H54 (cell line): ENCODE measurements around the gene TMEM109.

Experiments used
- DNase-seq: peaks from one replicate; pipeline ENCODE4 v3.0.0; 2011; ENCODE audit warnings: low spot score, mixed read lengths; ENCODE audit not compliant: insufficient read length
- FAIRE-seq: peaks from 3 replicates; lab custom pipeline; 2011; peaks lifted over from hg19 to GRCh38; lab: Jason Lieb, UNC
- POLR2A ChIP-seq: IDR thresholded peaks from 2 replicates; pipeline ENCODE4 v1.6.1; 2011; ENCODE audit warnings: low read depth, mild to moderate bottlenecking, low read length

TMEM109 gene

DNA sequence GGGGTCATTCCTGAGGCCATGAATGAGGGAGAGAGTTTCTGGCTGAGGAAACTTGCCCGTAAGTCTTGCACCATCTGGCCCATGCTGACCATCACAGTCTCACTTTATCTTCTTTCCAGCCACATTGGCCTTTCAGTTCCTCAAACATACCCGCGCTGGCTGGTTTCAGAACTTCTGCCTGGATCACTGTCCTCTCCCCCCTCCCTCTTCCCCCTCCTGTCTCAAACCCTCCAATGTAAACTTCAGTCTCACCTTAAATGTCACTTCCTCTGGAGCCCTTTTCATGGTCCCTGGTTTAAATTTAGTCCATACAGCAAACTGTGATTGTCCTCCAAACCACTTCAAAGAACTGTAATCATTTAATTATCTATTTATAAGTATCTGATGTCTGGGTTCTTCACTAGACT lies 3.7 kb upstream of the TMEM109 start:
- DNase-seq (no peak), FAIRE-seq (no peak)
- no peak for TF ChIP-seq POLR2A

DNA sequence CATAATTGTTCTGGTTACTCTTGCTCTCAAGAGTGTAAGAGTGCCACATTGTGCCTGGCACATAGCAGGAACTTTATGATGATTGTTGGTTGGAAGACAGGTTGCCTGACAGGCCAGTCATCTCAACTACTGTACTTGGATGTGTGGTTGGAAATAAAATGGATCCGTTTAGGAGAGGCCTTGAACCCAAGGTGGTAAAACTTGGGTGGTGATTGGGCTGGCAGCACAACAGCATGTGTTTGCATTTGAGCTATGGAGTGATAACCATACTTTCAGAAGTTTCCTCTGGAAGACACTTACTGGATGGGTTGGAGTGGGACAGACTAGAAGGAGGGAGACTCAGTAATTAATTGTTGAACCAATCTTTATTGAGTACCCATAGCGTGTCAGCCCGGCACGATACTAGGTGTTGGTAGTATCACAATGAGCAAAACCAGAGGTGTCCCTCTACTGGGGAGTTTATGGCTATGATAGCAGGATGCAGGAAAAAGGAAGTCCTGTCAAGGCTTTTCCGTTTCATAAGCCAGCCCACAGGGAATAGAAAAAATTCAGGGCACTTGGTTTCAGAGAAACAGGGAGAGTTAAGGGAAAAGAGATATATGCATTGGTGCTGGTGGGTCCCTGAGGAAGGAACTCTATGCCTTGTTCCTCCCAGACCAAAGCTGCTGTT lies 3.1 kb upstream of the TMEM109 start:
- TF ChIP-seq POLR2A: no peak
- DNase-seq (no peak), FAIRE-seq (no peak)

DNA sequence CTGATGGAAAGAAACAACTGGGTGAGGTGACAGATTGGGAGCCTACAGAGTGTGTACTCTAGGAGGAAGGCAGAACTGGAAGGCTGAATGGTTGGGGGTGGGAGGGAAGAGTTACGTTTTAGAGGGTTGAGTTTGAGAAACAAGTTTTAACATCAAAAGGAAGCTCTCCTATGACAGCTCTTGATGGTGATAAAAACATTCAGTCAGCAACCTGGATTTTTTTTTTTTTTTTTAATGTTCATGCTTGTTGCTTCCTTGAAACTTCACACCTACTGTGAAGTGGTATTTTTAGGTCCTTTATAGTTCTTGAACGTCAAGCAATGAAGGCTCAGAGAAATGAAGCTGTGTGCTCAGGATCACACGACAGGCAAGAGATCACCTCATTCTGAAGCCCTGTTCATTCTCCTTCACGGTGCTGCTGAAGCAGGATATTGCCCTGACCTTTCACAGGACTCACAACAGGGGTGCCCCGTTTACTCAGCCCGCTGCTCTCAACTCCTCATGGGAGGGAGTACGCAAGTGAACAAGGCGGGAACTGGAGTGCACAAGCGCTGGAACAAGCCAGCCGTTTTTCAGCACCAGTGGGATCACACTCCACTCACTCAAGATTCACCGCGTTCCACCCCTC lies 1.6 kb upstream of the TMEM109 start:
- TF ChIP-seq POLR2A: no peak
- DNase-seq: no peak
- FAIRE-seq: no peak

DNA sequence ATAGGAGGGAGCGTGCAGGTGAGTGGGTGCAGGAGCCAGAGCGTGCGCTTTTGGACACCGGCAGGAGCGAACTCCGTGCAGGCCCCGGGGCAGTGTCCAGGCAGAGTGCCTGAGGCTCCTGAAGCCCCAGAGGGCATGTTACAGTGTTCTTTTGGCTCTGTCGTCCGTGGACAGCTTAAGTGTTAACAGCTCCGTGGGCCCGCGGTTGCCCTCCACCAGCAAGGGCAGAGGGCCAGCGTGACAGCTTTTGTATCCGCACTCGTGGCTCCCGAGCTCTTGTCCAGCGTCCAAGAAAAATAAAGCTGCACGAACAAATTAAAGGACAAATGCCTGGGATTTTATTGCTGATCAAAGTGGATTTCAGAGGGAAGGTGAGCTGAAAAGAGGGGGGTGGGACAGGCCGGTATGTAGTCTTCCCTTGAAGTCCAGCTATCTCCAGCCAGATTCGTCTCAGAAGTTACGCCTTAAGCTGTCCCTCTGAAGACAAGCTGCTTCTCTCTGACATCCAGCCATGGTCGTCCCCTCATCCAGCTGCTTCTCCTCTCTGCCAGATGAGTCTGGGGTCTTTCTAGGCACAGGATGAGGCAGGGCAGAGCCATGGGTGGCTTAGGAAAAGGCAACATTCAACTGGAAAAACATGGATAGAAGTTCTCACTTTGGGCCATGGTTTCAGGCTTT lies 968 bp upstream of the TMEM109 start:
- FAIRE-seq: no peak
- no peak for DNase-seq
- TF ChIP-seq POLR2A: no peak

DNA sequence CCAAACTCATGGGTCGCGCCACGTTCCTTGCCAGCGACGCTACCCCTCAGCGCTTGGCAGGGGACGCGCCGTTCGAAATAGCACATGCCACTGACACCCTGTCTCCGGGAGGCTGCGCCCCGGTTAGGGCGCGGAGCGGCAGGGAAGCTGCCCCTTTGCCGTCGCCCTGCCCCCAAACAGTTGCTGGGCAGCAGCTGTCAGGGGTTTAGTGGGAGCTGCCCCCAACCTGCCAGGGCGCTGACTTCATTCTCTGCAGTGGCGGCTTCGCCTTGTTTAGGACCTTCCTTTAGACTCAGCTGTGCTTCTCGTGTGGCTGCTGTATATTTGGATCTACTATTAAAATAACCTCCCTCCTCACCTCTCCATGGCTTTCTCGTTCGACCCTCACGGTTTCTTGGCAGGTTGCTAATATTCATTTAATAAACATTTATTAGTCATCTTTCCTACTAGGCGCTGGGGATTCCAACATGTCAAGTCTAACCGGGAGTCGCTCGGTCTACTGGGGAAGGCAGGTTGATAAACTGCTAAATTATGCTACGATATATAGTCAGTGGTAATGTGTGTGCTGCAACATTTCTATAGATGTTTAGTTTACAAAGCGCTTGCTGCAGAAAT lies 782 bp downstream of the TMEM109 start:
- no peak for DNase-seq
- no peak for TF ChIP-seq POLR2A
- no peak for FAIRE-seq

DNA sequence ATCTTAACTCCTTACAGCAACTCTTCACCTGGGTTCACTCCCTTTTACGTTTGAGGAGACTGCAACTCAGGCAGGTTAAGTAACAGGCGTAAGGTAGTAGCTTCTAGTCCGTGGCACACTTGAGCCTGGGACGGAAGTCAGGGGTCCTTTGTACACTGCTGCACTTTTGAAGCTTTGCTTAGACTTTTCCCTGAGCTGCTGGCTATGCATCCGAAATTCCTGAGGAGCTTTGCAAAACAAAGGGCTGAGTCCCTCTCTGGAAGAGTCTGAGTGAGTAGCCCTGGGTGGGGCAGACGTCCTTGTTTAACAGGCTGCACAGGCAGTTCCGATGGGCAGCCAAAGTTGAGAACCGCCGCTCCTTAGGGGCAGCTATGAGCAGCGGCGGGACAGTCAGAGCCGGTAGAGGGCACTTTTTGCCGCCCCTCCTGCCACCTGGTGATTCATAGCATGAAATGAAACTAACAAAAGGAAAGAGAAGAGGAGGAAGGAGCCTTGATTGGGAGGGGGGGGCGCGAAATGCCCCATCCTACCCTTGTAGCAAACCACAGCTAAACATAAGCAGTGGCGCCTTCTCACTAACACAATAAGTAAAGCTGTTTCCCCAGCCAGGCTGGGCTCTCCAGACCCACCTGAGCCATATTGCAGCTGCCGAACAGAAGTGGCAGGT lies 1.4 kb downstream of the TMEM109 start:
- DNase-seq (no peak), FAIRE-seq (no peak)
- no peak for TF ChIP-seq POLR2A

DNA sequence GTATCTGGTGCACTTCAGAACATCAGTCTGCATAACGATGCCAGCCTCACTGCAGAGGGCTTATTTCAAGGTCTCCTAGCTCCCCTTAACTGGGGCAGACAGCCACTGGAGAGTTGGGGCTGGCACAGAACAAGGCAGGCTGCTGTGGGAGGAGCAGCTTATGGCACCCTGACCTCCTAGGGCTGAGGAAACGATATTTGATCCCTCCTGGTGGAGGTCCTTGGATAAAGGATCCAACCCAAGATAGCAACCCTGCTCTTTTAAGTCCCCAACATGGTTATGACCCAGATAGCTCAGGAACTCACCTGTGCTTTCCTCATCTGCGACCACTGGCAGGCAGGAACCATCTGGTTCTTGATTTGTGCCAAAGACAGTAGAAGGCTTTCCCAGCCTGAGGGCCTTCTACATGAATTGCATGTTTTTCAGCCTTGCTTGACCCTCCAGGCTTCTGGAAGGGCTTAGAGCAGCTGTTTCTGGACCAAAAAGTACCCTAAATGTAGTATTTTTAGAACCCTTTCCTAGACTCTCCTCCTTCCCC lies 2.8 kb downstream of the TMEM109 start:
- FAIRE-seq (no peak), DNase-seq (no peak)
- TF ChIP-seq POLR2A: no peak

DNA sequence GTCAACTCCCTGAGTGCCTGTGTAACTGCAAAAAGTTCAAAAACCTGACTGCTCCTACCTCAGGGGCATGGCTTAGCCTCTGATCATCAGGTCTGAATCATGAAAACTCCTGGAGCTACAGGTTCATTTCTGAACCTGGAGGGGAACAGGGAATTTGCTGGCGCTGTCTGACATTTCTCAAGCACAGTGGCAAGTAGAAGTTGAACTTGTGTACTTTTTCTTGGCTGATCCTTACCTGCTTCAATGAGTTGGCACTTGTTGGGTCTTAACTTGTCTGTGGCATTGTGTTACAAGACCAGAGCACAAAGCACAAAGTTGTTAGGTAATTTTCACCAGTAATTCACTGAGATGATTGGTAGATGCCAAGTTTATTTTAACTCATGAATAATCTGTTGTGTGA lies 3.3 kb downstream of the TMEM109 start:
- FAIRE-seq (no peak), DNase-seq (no peak)
- TF ChIP-seq POLR2A: no peak

DNA sequence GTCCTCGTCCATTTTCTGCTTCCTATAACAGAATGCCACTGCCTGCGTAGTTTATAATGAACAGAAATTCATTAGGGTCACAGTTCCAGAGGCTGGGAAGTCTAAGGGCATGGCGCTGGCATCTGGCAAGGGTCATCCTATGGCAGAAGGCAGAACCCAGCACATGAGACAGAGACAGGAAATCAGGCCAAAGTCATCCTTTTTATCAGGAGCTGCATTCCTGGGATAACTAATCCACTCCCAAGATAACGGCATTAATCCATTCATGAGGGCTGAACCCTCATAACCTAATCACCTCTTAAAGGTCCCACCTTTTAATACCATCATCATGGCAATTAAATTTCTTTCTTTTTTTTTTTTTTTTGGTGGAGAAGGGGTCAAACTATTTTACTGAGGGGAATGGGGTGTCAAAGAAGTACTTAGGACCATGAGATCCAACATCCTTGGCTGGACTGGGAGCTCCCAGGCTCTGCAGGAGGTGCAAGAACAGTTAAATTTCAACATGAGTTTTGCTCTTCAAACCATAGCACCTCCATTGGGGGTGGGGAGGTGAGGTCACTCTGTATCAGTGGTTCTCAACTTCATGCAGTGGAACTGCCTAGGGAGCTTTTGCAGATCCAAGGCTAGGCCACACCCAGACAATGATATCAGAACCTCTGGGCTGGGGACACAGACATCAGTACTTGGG lies 4.4 kb downstream of the TMEM109 start:
- FAIRE-seq (no peak), DNase-seq (no peak)
- TF ChIP-seq POLR2A: no peak

DNA sequence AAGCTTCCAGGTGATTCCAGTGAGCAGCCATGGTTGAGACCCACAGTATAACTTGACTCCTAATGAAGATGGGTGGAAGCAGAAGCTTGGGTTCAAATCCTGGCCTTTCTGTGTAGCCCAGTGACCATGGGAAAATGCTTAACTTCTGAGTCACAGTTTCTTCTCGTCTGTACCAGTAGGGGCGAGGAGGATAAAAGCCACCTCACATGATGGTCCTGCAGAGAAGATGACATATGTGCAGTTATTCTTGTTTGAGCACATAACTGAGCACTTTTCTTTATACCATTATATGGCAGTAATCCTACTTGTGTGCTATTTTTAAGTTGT lies 4.9 kb downstream of the TMEM109 start:
- no peak for DNase-seq
- no peak for FAIRE-seq
- TF ChIP-seq POLR2A: no peak

DNA sequence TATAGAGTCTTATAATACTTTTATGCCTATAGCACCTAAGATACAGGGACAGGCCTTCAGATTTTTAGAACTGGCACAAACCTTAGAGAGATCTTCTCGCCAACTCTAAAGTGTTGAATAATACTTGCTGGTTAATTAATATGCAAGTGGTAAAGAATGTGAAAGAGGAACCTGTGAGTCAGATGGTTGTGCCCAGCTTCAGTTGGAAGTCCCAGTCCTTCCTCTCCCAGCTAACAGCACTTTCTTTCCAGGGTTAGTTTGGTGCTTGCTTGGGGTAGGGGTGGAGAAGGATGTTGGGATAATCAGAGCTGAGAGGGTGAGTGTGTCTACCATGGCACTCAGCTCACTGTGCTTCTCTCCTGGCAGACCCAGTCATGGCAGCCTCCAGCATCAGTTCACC lies 5.4 kb downstream of the TMEM109 start:
- no peak for FAIRE-seq
- DNase-seq: no peak
- no peak for TF ChIP-seq POLR2A

DNA sequence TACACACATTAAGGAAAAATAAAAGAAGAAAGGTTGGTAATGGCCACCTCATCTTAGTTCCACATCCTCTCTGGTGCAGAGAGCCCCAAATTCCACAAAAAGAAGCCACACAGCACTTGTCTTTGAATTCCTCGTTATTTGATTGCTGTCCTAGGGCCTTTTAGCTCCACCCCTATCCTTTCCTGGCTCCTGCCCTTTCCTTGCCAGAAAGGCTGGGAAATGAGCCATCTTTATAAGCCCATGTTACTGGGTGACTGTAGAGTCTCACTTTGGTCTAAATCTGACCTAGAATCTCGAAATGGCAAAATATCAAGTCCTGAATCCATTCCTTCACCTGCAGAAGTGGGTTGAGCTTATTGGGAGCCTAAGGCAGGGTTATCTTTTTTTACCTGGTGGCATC lies 6.0 kb downstream of the TMEM109 start:
- TF ChIP-seq POLR2A: no peak
- FAIRE-seq (no peak), DNase-seq (no peak)

DNA sequence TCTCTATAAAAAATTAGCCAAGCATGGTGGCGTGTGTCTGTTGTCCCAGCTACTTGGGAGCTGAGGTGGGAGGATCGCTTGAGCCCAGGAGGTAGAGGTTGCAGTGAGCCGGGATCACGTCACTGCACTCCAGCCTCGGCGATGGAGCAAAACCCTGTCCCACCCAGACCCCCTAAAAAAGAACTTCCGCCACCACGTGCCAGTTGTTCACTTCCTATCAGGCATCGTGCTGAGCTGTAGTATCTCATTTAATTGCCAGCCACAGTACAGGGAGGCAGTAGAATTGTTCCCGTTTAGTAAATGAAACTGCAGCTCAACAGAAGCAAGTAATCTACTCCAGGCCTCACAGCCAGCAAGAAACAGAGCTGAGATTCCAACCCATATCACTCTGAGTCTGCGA lies 7.3 kb downstream of the TMEM109 start:
- no peak for FAIRE-seq
- DNase-seq: no peak
- TF ChIP-seq POLR2A: no peak
